Tongue (tissue), 2 donors: Measurements from ENCODE around the gene SSTR1. TPM values are rescaled to one million over a fixed set of nuclear protein-coding genes. Genes with fewer than 3 reads are reported as not detected.
"Not testable (repeated sequence)": the region's sequence is repeated elsewhere in the genome, so short reads cannot be mapped to it uniquely, and the experiment has no call there.

ENCODE experiments used
- DNase-seq: peaks from one replicate; pipeline ENCODE4 v3.0.0-alpha.2; 2015
- total RNA-seq: library from RNA; depleted of rRNA; stranded (reverse); fragments of >200 nt; gene quantifications from one replicate; pipeline ENCODE4 v1.2.3, GENCODE V29; 2014

SSTR1 gene
- 0.21 TPM for total RNA-seq

GRCh38 chr14:38207736-38208617 lies at the start of gene SSTR1:
SSTR1 (plus strand) TSS chr14:38207904; CDS start chr14:38209390, 1,486 bp downstream.
- peak; percentile 5 for DNase-seq

- no peak for DNase-seq
These were observed 49.2 kb upstream of the SSTR1 start for GRCh38 chr14:38158468-38158867.

DNA sequence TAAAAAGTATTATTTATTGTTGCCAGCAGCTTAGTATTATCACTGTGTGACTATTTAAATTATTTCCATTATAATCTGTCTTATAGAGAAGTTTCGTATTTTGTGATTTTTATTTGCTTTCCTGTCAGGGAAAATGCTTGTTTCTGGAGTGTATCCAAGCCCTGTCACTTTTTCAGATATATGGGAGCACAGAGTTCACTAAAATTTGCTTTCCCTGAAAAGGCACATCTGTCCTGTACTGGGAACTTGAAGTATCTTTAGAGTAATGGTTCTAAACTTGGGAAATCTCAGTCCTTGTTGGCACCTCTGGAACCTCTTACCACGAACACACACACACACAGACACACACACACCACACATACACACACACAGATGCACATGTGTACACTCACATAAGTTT lies 39.3 kb upstream of the SSTR1 start:
- no peak for DNase-seq

- no peak for DNase-seq
These were observed 36.5 kb upstream of the SSTR1 start for GRCh38 chr14:38171197-38171596.

DNA sequence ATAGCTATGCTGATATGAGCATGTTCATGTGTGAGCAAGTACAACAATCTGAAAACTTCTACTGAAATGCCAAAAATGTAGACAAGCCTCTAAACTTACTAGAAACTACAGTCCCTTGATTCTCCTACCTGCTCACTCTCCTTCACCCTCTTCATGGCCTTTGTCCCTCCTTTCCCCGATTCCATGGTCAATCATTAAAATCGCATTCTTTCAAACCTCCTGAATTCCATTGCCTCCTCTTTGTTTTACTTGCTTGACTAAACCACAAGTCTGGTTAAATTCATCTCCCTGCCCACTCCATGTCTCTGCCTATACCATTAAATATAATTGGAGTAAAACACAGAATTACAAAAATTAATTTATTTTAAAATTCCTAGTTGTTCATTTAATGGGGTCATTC lies 33.0 kb upstream of the SSTR1 start:
- DNase-seq = no peak

DNA sequence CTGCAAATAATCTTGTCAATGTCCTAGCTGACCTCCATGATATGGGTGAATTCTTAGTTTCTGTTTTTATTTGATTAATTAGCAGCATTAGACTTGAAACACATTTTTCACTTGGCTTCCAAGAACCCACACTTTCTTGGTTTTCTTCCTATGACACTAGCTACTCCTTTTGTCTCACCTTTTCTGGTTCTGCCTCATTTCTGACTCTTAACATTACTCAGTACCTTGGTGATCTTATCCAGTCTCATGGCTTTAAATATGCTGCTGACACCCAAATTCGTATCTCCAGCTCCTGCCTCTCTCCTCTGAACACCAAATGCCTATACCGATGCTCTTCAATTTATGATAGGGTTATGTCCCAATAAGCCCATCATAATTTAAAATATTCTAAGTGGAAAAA lies 32.0 kb upstream of the SSTR1 start:
- DNase-seq = no peak

GRCh38 chr14:38176379-38176778 lies 31.3 kb upstream of the SSTR1 start:
- no peak for DNase-seq

- DNase-seq = no peak
These were observed 23.6 kb upstream of the SSTR1 start for GRCh38 chr14:38184132-38184531.

GRCh38 chr14:38185671-38186070 lies 22.0 kb upstream of the SSTR1 start:
- DNase-seq = no peak

GRCh38 chr14:38186216-38186615 lies 21.5 kb upstream of the SSTR1 start:
- DNase-seq = no peak

DNA sequence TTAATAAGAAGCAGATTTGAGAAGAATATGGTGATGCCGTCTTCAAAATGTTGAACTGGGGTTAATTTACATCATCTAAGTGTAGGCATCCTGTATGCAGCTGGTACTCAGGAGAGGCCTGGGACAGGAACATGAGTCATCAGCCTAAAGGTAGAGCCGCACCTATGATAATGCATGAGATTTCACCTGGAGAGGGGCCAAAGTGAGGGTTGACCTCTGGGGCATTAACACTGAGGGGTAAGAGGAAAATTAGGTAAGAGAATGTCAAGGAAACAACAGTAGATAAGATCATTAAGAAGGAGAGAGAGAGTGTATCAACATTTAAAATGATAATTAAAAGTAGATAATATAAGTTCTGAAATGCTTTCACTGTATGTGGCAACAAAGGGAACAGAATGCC lies 20.2 kb upstream of the SSTR1 start:
- no peak for DNase-seq

DNA sequence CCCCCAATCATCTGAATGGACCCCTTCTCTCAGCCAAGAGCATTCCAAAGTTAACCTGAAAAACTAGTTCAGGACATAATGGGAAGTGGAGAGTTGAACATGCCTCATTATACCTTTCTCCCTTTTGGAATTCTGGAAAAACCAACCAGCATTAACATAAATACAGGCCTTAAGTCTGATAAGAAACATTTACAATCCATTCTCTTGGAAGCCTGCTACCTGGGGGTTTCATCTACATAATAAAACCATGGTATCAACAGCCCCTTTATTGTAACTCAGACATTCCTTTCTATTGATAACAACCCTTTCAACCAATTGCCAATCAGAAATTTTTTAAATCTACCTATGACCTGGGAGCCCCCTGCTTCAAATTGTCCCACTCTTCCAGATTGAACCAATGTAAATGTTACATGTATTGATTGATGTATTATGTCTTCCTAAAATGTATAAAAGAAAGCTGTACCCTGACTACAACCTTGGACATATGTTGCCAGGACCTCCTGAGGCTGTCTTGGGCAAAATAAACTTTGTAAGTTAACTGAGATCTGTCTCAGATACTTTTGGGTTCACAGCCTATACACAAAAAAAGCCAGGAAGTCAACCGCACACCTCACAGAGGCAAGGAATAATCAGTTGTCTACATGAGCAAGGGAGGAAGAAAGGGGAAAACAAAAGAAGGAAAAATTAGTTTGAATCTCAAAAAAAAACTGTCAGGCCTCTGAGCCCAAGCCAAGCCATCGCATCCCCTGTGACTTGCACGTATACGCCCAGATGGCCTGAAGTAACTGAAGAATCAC lies 17.6 kb upstream of the SSTR1 start:
- no peak for DNase-seq

GRCh38 chr14:38190846-38191245 lies 16.9 kb upstream of the SSTR1 start:
- not testable (repeated sequence) for DNase-seq

GRCh38 chr14:38191491-38191890 lies 16.2 kb upstream of the SSTR1 start:
- not testable (repeated sequence) for DNase-seq

GRCh38 chr14:38197001-38197783 lies 10.5 kb upstream of the SSTR1 start:
- peak; percentile 7 for DNase-seq

GRCh38 chr14:38197784-38198335 lies 9.8 kb upstream of the SSTR1 start:
- no peak for DNase-seq

GRCh38 chr14:38198425-38198824 lies 9.3 kb upstream of the SSTR1 start:
- DNase-seq = no peak

DNA sequence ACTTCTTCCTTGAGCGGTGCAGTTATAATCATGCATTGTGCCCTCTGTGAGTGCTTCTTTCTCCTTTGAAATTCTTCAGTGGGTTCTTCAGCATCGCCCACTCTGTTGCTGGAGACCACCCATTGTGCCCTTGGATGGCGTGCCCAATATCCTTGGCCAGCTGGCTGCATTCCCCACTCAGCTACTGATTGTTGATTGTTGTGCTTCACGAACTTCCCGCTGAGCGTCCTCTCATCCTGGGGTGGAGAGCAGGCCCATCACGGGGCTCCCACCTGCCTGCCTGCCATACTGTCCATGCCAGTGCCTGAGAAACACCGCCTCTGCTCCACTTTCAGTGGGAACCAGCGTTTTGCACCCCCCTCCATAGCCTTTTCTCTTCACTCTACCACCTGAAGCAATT lies 8.6 kb upstream of the SSTR1 start:
- DNase-seq = no peak

DNA sequence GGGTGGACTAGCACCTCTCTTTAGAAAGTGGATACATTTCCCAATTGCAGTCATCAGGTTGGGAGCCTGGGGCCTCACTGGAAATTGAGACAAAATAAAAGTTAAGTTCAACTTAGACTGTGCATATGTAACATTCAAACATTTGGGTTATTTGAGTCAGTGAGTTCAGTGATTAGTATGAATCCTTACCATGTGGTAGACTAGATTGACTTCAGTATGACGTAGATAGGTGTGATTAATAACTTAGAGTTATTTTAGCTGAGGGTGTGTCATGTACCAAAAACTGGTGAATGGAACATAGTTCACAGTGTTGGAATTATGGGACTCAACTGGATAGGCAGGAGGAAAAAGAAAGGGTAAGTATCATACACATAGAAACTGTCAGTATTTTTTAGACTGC lies 8.0 kb upstream of the SSTR1 start:
- DNase-seq = no peak

DNA sequence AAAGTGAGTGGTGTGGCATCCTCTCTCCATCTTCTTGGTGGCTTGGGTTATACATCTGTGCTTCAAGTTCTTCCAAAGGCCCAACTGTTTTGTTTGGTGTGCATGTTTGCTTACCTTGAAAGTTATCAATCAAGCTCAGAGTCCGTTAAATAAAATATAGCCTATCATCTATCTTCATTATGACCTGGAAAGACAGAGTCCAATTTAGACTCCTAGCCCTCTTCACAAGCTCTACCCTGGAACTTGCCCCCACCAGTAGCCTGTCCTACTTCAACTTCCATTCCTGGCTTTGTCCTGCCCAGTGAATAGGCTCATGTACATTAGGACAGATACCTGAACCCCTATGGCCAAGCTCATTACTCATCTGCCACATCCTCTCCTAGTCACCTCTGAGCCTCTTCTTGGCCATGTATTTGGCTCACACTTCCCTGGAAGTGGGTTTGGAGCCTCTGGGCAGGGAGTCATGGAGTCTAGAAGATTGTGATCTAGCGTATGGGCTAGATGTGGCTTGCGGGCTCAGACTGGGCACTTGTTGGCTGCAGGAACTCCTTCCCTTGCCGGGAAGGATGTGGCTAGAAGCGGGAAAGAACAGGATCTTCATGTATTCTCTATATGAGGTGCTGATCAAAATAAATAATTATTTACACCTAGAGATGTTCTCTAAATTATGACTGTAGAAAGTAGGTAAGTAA lies 6.4 kb upstream of the SSTR1 start:
- DNase-seq = no peak

DNA sequence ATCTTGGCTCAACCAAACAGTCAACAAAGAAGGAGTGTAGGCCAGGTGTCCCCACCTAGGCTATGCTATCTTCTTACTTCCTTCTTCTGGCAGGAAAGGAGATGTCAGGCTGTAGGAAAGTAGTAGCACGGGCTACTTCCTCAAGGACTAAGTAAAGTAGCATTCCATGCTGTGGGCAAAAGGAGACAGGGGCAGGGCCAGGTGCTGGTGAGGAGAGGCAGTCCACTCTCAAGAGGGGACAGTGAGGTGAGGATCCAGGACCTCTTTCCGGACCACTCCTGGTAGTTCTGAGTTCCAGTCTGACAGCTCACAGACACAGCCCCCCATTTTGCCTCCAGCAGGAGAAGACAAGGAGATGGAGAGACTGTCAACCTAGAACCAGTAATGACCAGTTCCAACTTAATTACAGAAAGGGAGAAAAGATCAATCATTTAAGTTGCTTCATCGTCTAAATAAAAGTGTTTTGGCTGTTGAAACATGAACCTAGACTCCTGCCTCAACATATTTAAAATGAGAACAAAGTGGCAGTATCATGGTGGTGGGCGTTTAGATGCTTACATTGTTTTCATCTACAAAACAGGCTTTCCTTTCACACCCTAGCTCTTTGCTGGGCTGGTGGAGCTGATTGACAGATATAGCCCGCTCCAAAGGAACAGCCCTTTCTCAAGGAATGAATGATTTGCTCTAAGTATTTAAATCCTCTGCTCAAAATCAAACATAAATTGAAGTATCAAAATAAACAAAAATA lies 5.1 kb upstream of the SSTR1 start:
- DNase-seq = no peak
